ENCODE data around the gene ATP6V1B1.

ATP6V1B1 gene

DNA sequence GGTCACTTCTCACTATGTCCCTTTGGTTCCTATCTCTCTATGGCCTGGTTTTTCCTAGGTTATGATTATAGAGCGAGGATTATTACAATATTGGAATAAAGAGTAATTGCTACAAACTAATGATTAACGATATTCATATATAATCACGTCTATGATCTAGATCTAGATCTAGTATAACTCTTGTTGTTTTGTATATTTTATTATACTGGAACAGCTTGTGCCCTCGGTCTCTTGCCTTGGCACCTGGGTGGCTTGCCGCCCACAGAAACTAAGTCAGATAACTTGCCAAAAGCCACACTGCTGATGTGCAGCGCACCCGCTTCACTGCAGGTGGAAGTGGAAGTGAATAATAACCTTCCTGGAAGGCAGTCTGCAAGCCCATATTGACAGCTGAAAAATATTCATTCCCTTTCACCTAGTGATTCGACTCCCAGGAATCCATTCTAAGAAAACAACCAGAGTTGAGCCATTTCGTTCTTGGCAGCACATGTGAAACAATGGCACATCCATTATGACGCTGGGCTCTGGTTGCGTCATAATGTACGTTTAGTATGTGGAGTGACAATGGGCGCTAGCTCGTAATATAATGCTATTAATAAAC, 42.0 kb downstream of the ATP6V1B1 start:
- DNase-seq, result peak; percentile 34

DNA sequence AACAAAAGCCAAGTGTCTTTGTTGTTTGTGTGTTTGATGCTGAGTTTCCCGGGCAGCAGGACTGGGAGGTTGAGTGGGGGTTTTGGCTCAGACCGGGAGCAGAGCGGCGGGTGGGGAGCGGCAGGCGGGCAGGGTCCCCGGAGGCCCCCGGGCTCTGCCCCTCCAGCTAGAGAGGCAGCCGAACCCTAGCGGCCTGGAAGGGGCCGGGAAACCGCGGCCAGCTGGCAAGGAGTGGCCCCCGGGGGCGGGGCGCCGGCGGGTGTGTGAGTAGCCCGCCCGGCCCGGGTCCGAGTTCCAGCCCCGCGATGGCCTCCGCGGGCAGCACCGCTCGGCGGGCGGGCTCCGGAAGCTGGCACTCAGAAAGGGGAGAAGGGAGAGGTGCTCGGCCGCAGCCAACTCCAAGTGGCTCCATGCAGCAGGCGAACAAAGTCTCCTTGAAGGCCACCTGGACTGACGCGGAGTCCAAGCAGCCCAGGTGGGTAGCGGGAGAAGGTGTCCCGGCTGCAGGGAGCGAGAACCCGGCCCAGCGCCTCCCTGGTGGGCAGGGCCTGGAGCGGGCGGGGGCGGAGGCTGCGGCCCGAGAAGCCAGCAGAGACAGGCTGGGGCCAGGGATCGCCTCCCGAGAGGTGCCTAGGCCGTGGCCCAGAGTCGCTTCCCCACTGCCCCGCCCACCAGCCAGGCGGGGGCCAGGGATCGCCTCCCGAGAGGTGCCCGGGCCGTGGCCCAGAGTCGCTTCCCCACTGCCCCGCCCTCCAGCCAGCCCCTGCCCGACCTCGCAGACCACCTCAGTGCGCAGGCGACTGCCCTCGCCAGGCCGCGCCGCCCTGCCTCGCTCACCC, 42.9 kb downstream of the ATP6V1B1 start, which contains the start of gene ANKRD53:
Gene ANKRD53 (plus strand): TSS at position 290 of the 839 bp plus-strand sequence. CDS start 16 bp downstream, at position 306.
- peak; percentile 76 for DNase-seq

DNA sequence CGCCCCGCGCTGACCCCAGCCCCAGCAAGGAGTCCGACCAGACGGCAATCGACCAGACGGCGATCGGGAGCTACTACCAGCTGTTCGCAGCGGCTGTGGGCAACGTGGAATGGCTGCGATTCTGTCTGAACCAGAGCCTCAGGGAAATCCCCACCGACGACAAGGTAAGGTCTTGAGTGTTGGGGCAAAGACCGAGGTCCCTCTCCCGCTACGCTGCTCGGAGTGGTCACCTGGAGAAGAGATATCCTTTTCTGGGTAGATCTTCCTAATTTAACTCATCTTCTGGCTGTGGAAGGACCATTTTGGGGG, 43.4 kb downstream of the ATP6V1B1 start:
- DNase-seq, result no peak

DNA sequence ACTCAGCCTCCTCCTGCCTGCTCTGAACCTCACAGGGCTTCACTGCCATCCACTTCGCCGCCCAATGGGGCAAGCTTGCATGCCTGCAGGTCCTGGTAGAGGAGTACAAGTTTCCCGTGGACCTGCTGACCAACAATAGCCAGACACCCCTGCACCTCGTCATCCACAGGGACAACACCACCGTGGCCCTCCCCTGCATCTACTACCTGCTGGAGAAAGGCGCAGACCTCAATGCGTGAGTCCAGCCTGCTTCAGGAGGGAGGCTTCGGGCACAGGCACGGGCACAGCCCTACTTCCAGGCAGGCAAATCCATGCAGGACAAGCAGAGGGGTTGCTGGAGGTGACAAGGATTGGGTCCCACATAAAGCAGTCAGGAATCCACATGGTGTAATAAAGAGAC, 43.9 kb downstream of the ATP6V1B1 start:
- DNase-seq, result no peak

DNA sequence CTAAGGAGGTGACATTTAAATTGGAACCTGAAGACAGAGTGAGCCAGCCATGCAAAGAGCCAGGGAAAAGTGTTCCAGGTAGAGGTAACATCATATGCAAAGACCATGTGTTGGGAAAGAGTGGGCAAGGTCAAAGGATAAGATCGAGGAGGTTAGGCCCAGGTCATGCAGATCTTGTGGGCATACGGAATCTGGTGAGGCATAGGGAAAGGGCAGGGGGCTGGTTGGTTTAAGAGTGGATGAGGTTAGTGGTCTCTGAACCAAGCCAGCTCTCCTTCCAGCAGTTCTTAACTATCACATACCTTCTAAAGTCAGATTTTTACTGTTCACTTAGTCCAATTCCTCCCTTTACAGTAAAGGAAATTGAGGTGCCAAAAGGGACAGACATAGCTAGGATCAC, 45.7 kb downstream of the ATP6V1B1 start:
- DNase-seq, result no peak

DNA sequence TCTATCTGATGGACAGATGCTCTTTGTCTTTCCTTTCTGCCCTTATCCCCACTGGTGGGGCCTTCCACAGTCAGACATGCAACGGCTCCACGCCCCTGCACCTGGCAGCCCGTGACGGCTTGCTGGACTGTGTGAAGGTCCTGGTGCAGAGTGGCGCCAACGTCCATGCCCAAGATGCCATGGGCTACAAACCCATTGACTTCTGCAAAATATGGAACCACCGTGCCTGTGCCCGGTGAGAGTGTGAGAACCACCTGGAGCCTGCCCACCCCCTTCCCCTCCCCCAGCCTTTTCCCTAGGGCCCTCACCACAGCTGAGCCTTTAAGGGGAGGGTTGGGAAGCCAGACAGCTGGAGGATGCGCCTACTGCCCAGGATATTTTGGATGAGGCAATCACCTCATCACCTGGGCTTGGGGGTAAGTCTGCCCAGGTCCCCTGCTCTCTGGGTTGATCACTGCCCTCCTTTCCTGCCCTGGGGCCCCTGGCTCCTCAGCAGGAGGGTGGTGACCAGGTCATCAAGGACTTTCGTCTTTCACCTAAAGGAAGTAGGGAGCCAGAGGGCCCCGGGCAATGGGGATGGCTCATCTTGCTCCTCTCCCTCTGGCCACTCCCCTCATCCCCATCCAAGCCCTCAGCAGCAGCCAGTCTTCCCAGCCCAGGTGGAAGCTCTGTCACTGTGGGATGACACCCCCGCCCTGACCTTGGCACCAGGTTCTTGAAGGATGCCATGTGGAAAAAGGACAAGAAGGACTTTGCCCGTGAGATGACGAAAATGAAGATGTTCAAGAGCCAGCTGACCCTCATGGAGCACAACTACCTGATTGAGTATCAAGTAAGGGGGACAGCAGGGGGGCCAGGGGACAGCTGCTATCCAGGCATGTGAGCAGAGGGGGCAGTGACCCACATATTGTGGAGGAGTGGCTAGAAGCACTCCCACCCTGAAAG, 46.4 kb downstream of the ATP6V1B1 start:
- DNase-seq, result no peak

DNA sequence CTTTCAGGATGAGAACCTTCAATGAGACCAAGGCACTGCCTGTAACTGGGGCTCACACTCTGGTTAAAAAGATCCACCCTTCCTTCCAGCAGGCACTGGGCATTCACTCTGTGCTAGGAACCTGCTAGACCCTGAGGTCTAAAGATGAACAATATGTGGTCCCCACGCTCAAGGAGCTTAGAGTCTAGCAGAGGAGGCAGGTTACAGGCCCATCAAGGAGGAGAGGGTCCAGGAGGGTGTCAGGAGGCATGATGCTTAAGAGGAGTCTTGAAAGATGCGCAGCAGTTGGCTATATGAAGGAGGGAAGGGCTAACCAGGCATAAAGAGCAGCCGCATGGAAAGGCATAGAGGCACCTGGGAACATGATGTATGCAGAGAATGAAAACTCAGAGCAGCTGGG, 47.3 kb downstream of the ATP6V1B1 start:
- no peak for DNase-seq

DNA sequence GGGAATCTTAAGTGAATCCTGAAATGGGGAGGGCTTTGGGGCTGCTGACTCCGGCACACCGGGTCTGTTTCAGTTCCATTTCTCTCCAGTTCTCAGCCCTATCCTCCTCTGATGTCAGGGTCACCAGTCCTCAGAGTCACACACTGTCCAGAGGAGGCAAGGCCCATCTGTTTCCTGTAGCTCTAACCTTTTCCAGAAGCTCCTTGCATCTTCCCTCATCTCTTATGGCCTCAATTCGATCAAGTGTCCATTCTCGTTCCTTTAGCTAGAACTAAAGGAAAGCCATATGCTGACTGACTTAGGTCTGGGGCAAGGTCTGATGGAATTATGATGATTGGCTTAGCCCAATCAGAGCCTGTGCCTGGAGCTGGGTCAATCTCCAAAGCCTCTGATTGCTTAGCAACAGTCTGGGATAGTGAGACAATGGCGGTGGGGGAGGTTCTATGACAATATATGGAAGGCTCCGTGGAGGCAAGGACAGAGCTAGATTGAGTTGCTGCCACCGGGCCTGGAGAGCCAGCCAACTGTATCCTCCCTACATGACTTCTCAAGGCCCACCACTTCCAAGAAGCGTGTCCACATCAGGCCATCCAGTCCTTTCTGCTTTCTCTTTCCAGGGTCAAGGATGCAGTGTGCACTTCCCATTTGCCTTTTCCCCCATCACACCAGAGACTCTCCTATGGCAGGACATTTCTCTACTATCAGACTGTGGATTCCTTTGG, 48.0 kb downstream of the ATP6V1B1 start:
- no peak for DNase-seq

DNA sequence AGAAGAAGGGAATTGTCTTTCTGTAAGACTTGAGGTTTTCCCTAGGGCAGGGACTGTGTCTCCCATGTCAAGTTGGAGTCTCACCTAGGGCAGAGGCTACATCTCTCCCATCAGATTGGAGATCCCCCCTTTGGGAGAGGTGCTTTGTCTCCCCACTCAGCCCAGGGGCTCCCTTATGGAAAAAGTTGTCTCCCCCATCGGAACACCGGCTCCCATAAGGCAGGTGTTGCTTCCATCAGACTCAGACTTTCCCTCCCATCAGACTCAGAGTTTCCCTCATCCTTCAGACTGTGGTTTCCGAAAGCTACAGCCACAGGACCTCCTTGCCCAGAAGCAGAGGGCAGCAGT, 48.5 kb downstream of the ATP6V1B1 start:
- DNase-seq, result no peak

DNA sequence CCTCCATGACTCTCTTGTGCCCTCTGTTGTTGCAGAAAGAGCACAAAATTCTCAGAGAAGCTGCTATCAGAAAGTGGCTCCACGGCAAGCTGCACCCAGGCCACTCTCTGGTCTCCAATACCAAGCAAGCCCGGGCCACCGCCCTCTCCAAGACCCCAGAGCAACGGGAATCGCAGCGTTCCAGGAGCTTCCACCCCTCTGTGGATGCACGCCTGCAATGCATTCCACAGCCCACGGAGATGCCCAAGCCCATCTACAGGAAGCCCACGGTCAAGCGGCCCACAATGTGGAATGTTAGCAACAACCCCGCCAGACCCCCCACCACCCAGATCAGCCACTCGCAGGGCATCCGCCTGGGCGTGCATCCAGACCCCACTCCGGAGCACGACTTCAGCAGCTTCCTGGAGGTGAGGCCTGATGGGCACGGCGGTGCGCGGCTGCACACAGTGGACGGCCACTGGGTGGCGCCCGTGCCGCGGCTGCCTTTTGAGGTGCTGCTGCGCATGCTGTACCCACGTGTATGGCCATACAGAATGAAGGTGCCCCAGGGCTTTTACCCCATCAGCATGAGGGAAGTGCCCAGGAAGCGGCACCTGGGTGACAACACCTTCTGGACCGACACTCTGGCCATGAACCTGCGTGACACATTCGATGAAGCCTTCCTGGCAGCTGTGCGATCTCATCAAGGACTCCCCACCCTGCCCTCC, 49.0 kb downstream of the ATP6V1B1 start:
- DNase-seq, result no peak

DNA sequence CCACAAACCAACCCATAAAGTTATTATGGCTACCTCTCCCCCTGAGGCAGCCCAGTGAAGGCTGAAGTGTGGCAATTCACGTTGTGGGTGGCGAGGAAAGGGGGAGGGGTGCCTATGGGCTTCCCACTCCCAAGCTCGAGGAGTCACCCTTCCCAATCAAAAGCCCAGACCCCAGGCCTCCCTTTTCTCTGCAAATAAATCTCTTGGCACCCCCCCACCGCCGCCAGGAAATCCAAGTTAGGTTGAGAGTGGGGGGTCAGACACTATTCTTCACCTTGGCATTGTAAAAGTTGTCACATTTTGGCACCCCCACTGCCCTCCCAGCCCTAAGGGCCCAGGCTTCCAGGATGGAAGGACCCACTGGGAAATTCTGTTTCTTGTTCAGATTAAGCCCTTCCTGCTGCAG, 49.6 kb downstream of the ATP6V1B1 start:
- DNase-seq, result no peak

DNA sequence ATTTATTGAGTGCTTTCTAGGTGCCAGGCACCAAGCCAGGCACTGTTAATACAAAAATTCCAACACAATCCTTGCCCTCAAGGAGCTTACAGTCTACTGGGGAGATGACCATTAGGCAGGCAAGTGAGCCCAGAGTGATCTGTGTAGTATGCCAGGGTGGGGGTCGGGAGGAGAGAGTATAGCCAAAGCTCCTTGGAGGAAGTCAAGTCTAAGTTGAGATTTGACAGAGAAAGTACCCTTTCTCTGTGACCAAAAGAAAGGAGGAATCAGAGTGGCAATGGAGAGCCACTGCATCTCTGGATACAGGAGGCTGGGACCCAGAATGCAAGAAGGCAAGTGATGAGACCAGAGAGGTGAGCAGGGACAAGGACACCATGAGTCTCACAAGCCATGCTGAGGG, 50.3 kb downstream of the ATP6V1B1 start:
- no peak for DNase-seq

DNA sequence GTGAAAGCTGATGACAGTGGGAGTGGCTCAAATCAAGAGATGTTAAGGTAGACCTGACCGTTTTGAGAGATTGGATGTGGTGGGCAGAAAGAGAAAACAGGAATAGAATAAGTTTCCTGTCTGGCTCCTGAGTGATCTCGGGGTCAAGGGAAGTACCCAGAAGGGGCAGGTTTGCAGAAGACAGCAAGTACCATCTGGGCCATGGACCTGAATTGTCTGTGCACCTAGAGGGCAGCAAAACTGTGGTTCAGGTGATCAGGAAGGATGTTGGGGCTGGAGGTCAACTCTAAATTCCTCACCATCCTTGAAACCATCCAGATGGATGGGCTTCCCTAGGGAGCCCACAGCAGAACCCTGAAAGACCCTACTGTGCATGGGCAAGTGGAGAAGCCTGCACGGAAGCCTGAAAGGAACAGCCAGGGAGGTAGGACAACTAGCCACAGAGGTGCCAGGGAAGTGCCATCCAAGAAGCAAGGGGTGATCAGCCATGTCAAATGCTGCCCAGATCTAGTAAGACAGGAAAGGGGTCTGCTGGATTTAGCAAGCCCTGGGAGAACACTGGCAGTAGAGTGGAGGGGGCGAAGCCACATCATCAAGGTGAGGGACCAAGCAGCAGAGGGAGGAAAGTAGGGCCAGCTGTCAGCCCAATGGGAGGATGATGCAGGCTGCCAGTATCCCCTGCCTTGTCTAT, 50.9 kb downstream of the ATP6V1B1 start:
- no peak for DNase-seq

DNA sequence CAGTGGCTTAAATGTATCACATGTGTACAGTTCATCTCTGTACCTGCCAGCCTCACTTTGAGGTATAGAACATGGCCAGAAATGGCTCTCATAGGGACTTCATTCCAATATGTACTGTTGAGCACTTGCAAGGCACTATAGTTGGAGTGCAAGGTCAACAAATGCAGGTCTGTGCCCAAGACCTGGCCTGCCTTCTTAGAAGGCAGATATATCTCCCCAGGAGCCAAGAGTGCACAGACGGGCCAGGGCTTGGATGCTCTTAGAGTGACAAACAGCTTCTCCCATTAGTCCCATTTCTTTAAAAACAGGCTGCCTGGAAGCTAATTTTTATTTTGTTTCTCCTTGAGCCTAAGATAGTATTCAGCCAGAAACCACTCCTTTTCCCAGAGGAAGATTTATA, 51.7 kb downstream of the ATP6V1B1 start:
- no peak for DNase-seq

DNA sequence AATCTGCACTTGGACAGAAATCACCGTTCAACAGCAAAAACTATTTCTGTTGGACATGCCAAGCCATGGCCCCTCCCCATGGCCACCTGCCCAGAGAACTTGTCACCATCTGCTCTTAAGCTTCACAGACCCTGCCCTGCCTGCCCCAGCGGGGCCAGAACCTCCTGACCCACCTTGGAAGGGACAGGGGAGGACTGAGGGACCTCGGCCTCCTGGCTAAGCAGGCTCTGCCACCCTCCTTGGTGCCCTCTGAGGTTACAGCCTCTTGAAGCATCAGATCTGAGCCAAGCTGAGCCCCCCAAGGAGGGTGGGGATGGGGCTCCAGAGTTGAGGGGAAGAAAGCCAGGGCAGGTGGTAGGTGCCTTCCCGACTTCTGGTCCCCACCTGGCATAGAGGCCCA, 52.5 kb downstream of the ATP6V1B1 start:
- DNase-seq, result no peak

DNA sequence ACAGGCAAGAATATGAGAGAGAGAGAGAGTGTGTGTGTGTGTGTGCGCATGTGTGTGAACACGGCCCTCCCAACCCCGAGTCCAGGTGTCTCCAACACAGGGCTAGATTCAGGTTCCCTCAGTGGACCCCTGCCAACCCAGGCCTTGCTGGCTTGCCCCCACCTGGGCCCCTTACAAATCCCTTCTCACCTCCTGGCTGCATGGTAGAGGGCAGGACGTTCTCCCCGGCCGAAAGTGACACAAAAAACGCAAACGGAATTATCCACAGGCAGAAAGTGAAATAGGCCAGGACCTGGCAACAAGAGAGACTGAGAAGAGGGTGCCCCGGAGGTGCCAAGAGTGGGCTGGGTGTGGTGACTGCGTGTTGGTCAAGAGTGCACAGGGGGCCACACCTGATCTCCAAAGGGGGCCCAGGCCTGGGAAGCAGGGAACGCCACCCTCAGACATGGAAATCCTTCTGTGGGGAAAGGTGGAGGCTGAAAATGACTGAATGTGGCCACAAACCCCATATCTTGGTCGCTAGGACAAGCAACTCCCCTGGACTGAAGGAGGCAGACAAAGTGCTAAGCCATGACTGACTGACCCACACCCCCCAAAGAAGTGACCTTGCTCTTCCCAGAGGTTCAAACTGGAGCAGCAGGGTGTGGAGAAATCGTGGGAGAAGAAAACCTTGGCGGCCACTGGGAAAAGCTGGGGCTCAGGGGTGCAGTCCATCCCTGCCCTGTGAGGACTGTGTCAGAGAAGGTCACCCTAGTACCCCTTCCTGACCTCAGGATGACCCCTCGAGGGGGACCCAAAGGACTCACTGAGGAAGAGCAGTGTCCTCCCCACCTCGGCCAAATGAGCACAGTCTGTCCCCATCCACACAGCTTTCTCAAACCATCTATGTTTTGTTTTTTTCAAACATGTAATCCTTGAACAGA, 53.3 kb downstream of the ATP6V1B1 start:
- no peak for DNase-seq

DNA sequence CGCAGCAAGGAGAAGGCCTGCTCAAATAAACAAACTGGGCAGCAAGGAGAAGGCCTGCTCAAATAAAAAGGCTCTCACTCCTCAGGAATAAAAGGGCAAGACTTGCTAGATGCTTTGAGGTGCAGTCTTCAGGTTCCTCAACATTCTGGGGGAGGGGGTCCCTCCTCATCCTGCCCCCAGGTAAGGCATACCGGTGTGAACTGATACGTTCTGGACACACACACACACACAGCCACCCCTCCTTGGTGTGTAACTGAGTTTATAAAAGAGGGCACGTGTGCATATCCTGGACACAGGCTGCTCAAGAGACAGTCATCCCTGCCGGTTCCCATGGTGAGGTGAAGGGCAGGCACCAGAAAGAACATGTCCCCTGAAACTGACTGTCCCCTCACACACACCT, 54.5 kb downstream of the ATP6V1B1 start:
- DNase-seq, result no peak

DNA sequence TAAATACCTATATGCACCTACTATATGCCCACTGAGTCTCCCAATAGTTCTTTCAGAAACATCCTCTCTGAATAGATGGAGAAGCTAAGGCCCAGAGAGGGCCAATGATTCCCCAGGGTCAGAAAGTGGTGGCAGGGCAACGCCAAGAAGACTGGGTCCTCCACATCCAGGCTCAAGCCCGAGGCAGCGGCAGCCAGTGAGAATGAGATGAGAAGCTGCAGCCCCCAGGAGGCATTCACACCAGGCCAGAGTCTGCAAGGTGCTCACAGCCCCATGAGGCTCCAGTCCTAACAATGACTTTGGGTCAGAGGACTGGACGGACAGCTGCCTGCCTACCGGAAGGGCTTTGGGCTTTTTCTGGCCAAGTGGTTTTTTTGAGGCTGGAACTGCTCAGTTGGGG, 55.4 kb downstream of the ATP6V1B1 start:
- DNase-seq, result no peak

DNA sequence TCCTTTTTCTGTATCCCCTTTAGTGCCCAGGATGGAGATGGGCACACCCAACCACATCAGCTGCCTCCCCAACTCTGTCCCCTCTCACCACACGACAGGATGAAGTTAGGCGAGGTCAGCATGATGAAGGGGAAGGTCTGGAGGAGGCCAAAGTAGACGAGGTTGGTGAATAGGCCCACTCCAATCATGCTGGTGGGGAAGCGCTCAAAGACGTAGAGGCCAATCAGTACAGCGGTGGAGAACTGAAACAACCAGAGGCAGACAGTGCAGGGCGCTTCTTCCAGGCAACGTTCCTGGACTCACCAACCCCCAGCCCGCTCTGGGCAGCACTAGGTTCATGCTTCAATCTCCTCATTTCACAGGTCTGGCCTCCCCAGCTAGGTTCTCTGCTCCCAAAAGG, 56.0 kb downstream of the ATP6V1B1 start:
- DNase-seq, result no peak
